MM.1S (cell line): Measurements from ENCODE around the gene ESR2.

ENCODE experiments used
- DNase-seq: peaks from one replicate; pipeline ENCODE4 v3.0.0-alpha.2; 2015
- H2AFZ ChIP-seq: fragments of 300-600 bp; sonication (generic); 2 replicates; pipeline ENCODE4 v1.6.0; 2016; ENCODE audit warnings: antibody characterized with exemption, low read length
- H3F3A ChIP-seq: fragments of 300-600 bp; sonication (generic); 2 replicates; pipeline ENCODE4 v1.6.1; 2016; ENCODE audit warnings: mild to moderate bottlenecking, antibody characterized with exemption, low read length, moderate library complexity, mixed read lengths; ENCODE audit not compliant: insufficient read depth
- H3K27ac ChIP-seq: fragments of 300-600 bp; sonication (generic); 2 replicates; pipeline ENCODE4 v1.5.1; 2016; ENCODE audit warnings: mild to moderate bottlenecking, low read length
- H3K27me3 ChIP-seq: fragments of 300-600 bp; sonication (generic); replicated peaks from 2 replicates; pipeline ENCODE4 v1.6.0; 2016; ENCODE audit warnings: low read length; ENCODE audit not compliant: insufficient read depth
- H3K36me3 ChIP-seq: fragments of 300-600 bp; sonication (generic); replicated peaks from 2 replicates; pipeline ENCODE4 v1.6.1; 2016; ENCODE audit warnings: mild to moderate bottlenecking, low read length, mixed read lengths; ENCODE audit not compliant: insufficient read depth
- H3K4me1 ChIP-seq: fragments of 300-600 bp; sonication (generic); 2 replicates; pipeline ENCODE4 v1.6.1; 2016; ENCODE audit warnings: low read length, mixed read lengths
- H3K4me2 ChIP-seq: fragments of 300-600 bp; sonication (generic); 2 replicates; pipeline ENCODE4 v1.6.0; 2016; ENCODE audit warnings: low read depth, low read length
- H3K4me3 ChIP-seq: fragments of 300-600 bp; sonication (generic); 2 replicates; pipeline ENCODE4 v1.5.1; 2016; ENCODE audit warnings: low read length, mixed read lengths
- H3K79me2 ChIP-seq: fragments of 300-600 bp; sonication (generic); 2 replicates; pipeline ENCODE4 v1.6.1; 2016; ENCODE audit warnings: mixed run types, low read length, mixed read lengths
- H3K9ac ChIP-seq: fragments of 300-600 bp; sonication (generic); 2 replicates; pipeline ENCODE4 v1.6.1; 2016; ENCODE audit warnings: low read length, mixed read lengths
- H3K9me2 ChIP-seq: fragments of 300-600 bp; sonication (generic); replicated peaks from 2 replicates; pipeline ENCODE4 v1.6.1; 2016; ENCODE audit warnings: mild to moderate bottlenecking, low read length, mixed read lengths; ENCODE audit not compliant: insufficient read depth
- H3K9me3 ChIP-seq: fragments of 300-600 bp; sonication (generic); replicated peaks from 2 replicates; pipeline ENCODE4 v1.6.1; 2016; ENCODE audit warnings: mild to moderate bottlenecking, low read length, mixed read lengths; ENCODE audit not compliant: insufficient read depth
- H4K20me1 ChIP-seq: fragments of 300-600 bp; sonication (generic); 2 replicates; pipeline ENCODE4 v1.6.1; 2016; ENCODE audit warnings: mild to moderate bottlenecking, low read length, moderate library complexity, mixed read lengths; ENCODE audit not compliant: insufficient read depth
- CTCF ChIP-seq: fragments of 300-600 bp; sonication (generic); IDR thresholded peaks from 2 replicates; pipeline ENCODE4 v1.5.1; 2016; ENCODE audit warnings: antibody characterized with exemption, low read length, mixed read lengths
- EZH2 ChIP-seq: fragments of 300-600 bp; sonication (generic); optimal IDR thresholded peaks from 2 replicates; pipeline ENCODE3; 2017; ENCODE audit warnings: low read depth, mild to moderate bottlenecking, antibody characterized with exemption, low read length, mixed read lengths
- EZH2phosphoT487 ChIP-seq: fragments of 300-600 bp; sonication (generic); IDR thresholded peaks from 2 replicates; pipeline ENCODE4 v1.6.1; 2018; ENCODE audit warnings: antibody characterized with exemption, low read length

ESR2 gene

GRCh38 chr14:64215978-64216377 is 78.2 kb downstream of the ESR2 start:
- Histone ChIP-seq H3K4me3 (no peak overlapping the region), H3K27me3 (no peaks in the 10 kb centered on the region), H3K9ac (no peak overlapping the region), H2AFZ (no peak overlapping the region), H3K9me2 (no peaks in the 10 kb centered on the region), H3K4me1 (peaks cover 18% of the 10 kb centered on the region), H3K9me3 (no peaks in the 10 kb centered on the region), H3K27ac (no peak overlapping the region), H3K79me2 (no peaks in the 10 kb centered on the region), H3K4me2 (no peak overlapping the region), H4K20me1 (no peaks in the 10 kb centered on the region), H3K36me3 (no peaks in the 10 kb centered on the region), H3F3A (peaks cover 9% of the 10 kb centered on the region; the same call in 1 of the 2 replicates)
- DNase-seq = no peak
- no peak for TF ChIP-seq EZH2phosphoT487
- TF ChIP-seq CTCF = no peak
- no peak for TF ChIP-seq EZH2

DNA sequence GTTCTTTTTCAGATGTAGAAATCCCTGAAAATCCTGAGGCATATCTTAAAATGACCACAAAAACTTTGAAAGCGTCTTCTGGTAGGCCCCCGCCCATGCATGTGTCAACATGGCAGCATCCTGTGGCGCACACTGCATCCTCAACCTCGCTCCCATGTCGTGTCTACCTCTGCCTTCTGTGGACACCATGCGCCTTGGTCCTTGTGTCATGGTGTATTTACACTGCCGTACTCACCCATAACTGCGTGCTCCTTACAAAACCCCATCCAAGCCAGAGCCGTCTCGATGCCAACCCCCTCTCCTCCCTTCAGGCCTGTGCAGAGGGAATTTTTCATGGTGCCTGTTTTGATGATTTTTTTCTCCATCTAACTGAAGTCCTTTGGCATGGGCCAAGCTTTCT is 78.9 kb downstream of the ESR2 start:
- DNase-seq = no peak
- no peaks in the 10 kb centered on the region for H3K9me2 ChIP-seq
- H3K9ac ChIP-seq = no peak overlapping the region
- no peak overlapping the region for H3K4me2 ChIP-seq
- no peak overlapping the region for H3K4me3 ChIP-seq
- no peaks in the 10 kb centered on the region for H3K27me3 ChIP-seq
- no peaks in the 10 kb centered on the region for H3K36me3 ChIP-seq
- TF ChIP-seq EZH2 (no peak), CTCF (no peak), EZH2phosphoT487 (no peak)
- no peak overlapping the region for H3K27ac ChIP-seq
- H3F3A ChIP-seq = peaks cover 9% of the 10 kb centered on the region; the same call in 1 of the 2 replicates
- H3K79me2 ChIP-seq = no peaks in the 10 kb centered on the region
- H3K9me3 ChIP-seq = no peaks in the 10 kb centered on the region
- H4K20me1 ChIP-seq = no peaks in the 10 kb centered on the region
- no peak overlapping the region for H2AFZ ChIP-seq
- H3K4me1 ChIP-seq = peaks cover 18% of the 10 kb centered on the region

DNA sequence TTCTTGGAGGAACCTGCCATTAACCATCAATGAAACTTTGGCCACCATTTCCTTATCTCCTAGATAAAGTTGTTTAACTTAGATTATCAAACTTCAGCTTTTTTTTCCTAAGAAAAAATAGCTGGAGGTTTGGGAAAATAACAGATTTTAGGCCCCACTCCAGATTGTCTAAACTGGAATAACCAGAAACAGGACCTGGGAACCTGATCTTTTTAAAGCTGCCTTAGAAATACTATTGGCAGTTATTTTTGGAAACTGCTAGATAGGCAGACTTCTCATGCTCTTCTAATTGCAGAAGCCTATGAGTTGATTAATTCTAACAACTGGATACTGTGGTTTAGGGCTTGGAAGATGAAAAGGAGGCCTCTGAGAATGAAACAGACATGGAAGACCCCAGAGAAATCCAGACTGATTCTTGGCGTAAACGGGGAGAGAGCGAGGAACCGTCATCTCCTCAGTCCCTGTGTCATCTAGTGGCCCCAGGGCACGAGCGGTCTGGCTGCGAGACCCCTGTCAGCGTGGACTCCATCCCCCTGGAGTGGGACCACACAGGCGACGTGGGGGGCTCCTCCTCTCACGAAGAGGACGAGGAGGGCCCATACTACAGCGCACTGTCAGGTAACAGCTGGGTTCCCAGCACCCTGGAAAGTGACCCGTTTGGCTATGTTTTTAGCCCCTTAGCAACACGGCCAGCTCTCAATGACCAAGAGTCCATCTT is 80.2 kb downstream of the ESR2 start:
- H3K27ac ChIP-seq = no peak overlapping the region
- TF ChIP-seq EZH2 (no peak), CTCF (no peak), EZH2phosphoT487 (no peak)
- no peak overlapping the region for H3K4me2 ChIP-seq
- no peaks in the 10 kb centered on the region for H3K36me3 ChIP-seq
- H4K20me1 ChIP-seq = no peaks in the 10 kb centered on the region
- H3K9ac ChIP-seq = no peak overlapping the region
- peaks cover 9% of the 10 kb centered on the region; the same call in 1 of the 2 replicates for H3F3A ChIP-seq
- H3K9me2 ChIP-seq = no peaks in the 10 kb centered on the region
- no peak overlapping the region for H3K4me3 ChIP-seq
- H3K27me3 ChIP-seq = no peaks in the 10 kb centered on the region
- no peaks in the 10 kb centered on the region for H3K79me2 ChIP-seq
- no peak for DNase-seq
- peaks cover 18% of the 10 kb centered on the region for H3K4me1 ChIP-seq
- no peak overlapping the region for H2AFZ ChIP-seq
- no peaks in the 10 kb centered on the region for H3K9me3 ChIP-seq
